Endothelial cell of umbilical vein (primary cell): ENCODE results near the gene RSPH3.
"Not testable (repeated sequence)": the region's sequence is repeated elsewhere in the genome, so short reads cannot be mapped to it uniquely, and the experiment has no call there.

Source experiments
- CTCF ChIP-seq, 2 donors: IDR thresholded peaks; 1 replicate in 1 of 2; 2 replicates in 1 of 2; pipeline ENCODE4 v1.5.1; 2011; ENCODE audit warnings: low read length in 2 of 2, mild to moderate bottlenecking in 2 of 2, moderate library complexity in 2 of 2, control low read depth in 1 of 2, inconsistent platforms in 1 of 2, low read depth in 1 of 2; ENCODE audit not compliant: insufficient read depth in 1 of 2; ENCODE audit errors: extremely low read depth in 1 of 2
- EZH2 ChIP-seq: IDR thresholded peaks from 2 replicates; pipeline ENCODE4 v1.6.1; 2012; ENCODE audit warnings: borderline replicate concordance, low read depth, mild to moderate bottlenecking, moderate library complexity, low read length, inconsistent platforms; ENCODE audit not compliant: severe bottlenecking
- FOS ChIP-seq: IDR thresholded peaks from 2 replicates; pipeline ENCODE4 v1.6.1; 2011; ENCODE audit warnings: mild to moderate bottlenecking, low read length, moderate library complexity, borderline replicate concordance; ENCODE audit not compliant: insufficient read depth
- GATA2 ChIP-seq: IDR thresholded peaks from 2 replicates; pipeline ENCODE4 v1.7.0; 2011; ENCODE audit warnings: low read depth, mild to moderate bottlenecking, moderate library complexity, mixed read lengths, low read length; ENCODE audit not compliant: insufficient read length, insufficient read depth
- MAX ChIP-seq: IDR thresholded peaks from 2 replicates; pipeline ENCODE4 v1.6.1; 2011; ENCODE audit not compliant: insufficient read depth, insufficient read length
- MYC ChIP-seq: IDR thresholded peaks from one replicate; pipeline ENCODE4 v1.6.1; 2011; ENCODE audit warnings: mild to moderate bottlenecking, low read depth, low read length
- POLR2A ChIP-seq: IDR thresholded peaks from 2 replicates; pipeline ENCODE4 v1.6.1; 2012; ENCODE audit warnings: low read depth, mild to moderate bottlenecking, control low read depth, low read length
- POLR2AphosphoS5 ChIP-seq: IDR thresholded peaks from 2 replicates; pipeline ENCODE4 v1.6.1; 2012; ENCODE audit warnings: low read depth, mild to moderate bottlenecking, control low read depth, low read length, moderate library complexity; ENCODE audit not compliant: insufficient read depth

GRCh38 chr6:158952011-158952410, 48.0 kb downstream of the RSPH3 start:
- TF ChIP-seq CTCF (IDR thresholded peaks at IDR 0.05; ENCODE audit: extremely low read depth in 1 of 2, insufficient read depth in 1 of 2, low read depth in 1 of 2, low read length in 2 of 2); POLR2A; POLR2AphosphoS5; EZH2; MYC; GATA2; MAX; FOS: not testable (repeated sequence)
